GM23248 (cell line): ENCODE results near the gene SCP2. TPM values are rescaled to one million over a fixed set of nuclear protein-coding genes. Genes with fewer than 3 reads are reported as not detected.

Experiments used
- DNase-seq: peaks from one replicate; pipeline ENCODE4 v3.0.0-alpha.2; 2015
- H2AFZ ChIP-seq: fragments of 200-600 bp; sonication (generic); 2 replicates; pipeline ENCODE4 v1.6.1; 2016; ENCODE audit warnings: antibody characterized with exemption
- H3F3A ChIP-seq: fragments of 200-600 bp; sonication (generic); 2 replicates; pipeline ENCODE4 v1.6.1; 2016; ENCODE audit warnings: mild to moderate bottlenecking, antibody characterized with exemption, mixed run types; ENCODE audit not compliant: insufficient read depth
- H3K27ac ChIP-seq: fragments of 200-600 bp; sonication (generic); 2 replicates; pipeline ENCODE4 v1.5.1; 2016; ENCODE audit warnings: mild to moderate bottlenecking
- H3K27me3 ChIP-seq: fragments of 200-600 bp; sonication (generic); replicated peaks from 2 replicates; pipeline ENCODE4 v1.6.1; 2016; ENCODE audit warnings: mild to moderate bottlenecking; ENCODE audit not compliant: insufficient read depth
- H3K36me3 ChIP-seq: fragments of 200-600 bp; sonication (generic); 2 replicates; pipeline ENCODE4 v1.6.1; 2016; ENCODE audit warnings: low read depth, mild to moderate bottlenecking
- H3K4me1 ChIP-seq: fragments of 200-600 bp; sonication (generic); 2 replicates; pipeline ENCODE4 v1.6.1; 2016; ENCODE audit warnings: mild to moderate bottlenecking; ENCODE audit not compliant: insufficient read depth
- H3K4me2 ChIP-seq: fragments of 200-600 bp; sonication (generic); one replicate; pipeline ENCODE4 v1.6.1; 2016; ENCODE audit warnings: mild to moderate bottlenecking; ENCODE audit not compliant: unreplicated experiment
- H3K4me3 ChIP-seq: fragments of 200-600 bp; sonication (generic); 2 replicates; pipeline ENCODE4 v1.5.1; 2016; ENCODE audit warnings: mild to moderate bottlenecking
- H3K79me2 ChIP-seq: fragments of 200-600 bp; sonication (generic); 2 replicates; pipeline ENCODE4 v1.6.1; 2016; ENCODE audit warnings: mild to moderate bottlenecking; ENCODE audit not compliant: insufficient read depth
- H3K9ac ChIP-seq: fragments of 200-600 bp; sonication (generic); 2 replicates; pipeline ENCODE4 v1.6.1; 2016; ENCODE audit warnings: mild to moderate bottlenecking
- H3K9me2 ChIP-seq: fragments of 200-600 bp; sonication (generic); 2 replicates; pipeline ENCODE4 v1.6.1; 2016; ENCODE audit warnings: mixed run types, mild to moderate bottlenecking, moderate library complexity; ENCODE audit not compliant: insufficient read depth
- H3K9me3 ChIP-seq: fragments of 200-600 bp; sonication (generic); one replicate; pipeline ENCODE4 v1.6.1; 2017; ENCODE audit warnings: low read depth
- H4K20me1 ChIP-seq: fragments of 200-600 bp; sonication (generic); 2 replicates; pipeline ENCODE4 v1.6.0; 2016; ENCODE audit not compliant: insufficient read depth
- EZH2 ChIP-seq: fragments of 200-600 bp; sonication (generic); IDR thresholded peaks from 2 replicates; pipeline ENCODE4 v1.6.1; 2018; ENCODE audit warnings: antibody characterized with exemption, mild to moderate bottlenecking; ENCODE audit not compliant: insufficient read depth, poor library complexity, severe bottlenecking
- EZH2phosphoT487 ChIP-seq: fragments of 200-600 bp; sonication (generic); IDR thresholded peaks from 2 replicates; pipeline ENCODE4 v1.6.1; 2018; ENCODE audit warnings: antibody characterized with exemption, moderate library complexity, mild to moderate bottlenecking, low read depth; ENCODE audit not compliant: insufficient read depth
- WGBS, 2 experiments: methylation state at CpG; one replicate each; pipeline ENCODE4 v1.1.6; 2015 to 2017; ENCODE audit warnings: low lambda C conversion rate in 2 of 2, low coverage in 1 of 2; ENCODE audit errors: missing lambda C conversion rate in 2 of 2; 5-methylcytosine and 5-hydroxymethylcytosine counted together
- in situ Hi-C: fragments of 300-500 bp; cut with MboI; formaldehyde crosslinking; loops from 2 replicates; pipeline ENCODE4 v1.15.0; 2020
- polyA plus RNA-seq: library from polyadenylated mRNA; unstranded; fragments of >200 nt; fragmentation: Nextera tagmentation; extraction: Ambion mirVana; gene quantifications from 2 replicates; pipeline ENCODE4 v1.2.1, GENCODE V29; 2016
- total RNA-seq: library from RNA; depleted of rRNA; stranded (reverse); fragments of >200 nt; shearing (Covaris generic); gene quantifications from 2 replicates; pipeline ENCODE4 v1.2.3, GENCODE V29; 2014

Gene SCP2
- total and polyA plus RNA-seq, 2 experiments from 2014 or later = 209 to 257 TPM

- no peaks in the 10 kb centered on the region for H3K79me2 ChIP-seq
- no peak overlapping the region for H3K4me2 ChIP-seq
- H3K9ac ChIP-seq = no peak overlapping the region
- no peaks in the 10 kb centered on the region for H3K9me3 ChIP-seq
- H3K27me3 ChIP-seq = no peaks in the 10 kb centered on the region
- no peaks in the 10 kb centered on the region for H3F3A ChIP-seq
- H4K20me1 ChIP-seq = no peaks in the 10 kb centered on the region
- WGBS, 2 experiments = 92 to 97% methylated on average over 10 to 12 of the region's 13 CpGs
- H3K4me3 ChIP-seq = no peak overlapping the region
- TF ChIP-seq EZH2phosphoT487 (no peak), EZH2 (no peak)
- no peaks in the 10 kb centered on the region for H3K4me1 ChIP-seq
- in situ Hi-C loops = loop anchor here (10.0 kb wide), 1 partner anchor 290 kb away; the partner anchor contains the start of gene CPT2
- H3K27ac ChIP-seq = no peak overlapping the region
- DNase-seq = no peak
- no peaks in the 10 kb centered on the region for H3K9me2 ChIP-seq
- no peak overlapping the region for H2AFZ ChIP-seq
- no peaks in the 10 kb centered on the region for H3K36me3 ChIP-seq
Observed at GRCh38 chr1:52904208-52904926, 22.7 kb upstream of the SCP2 start.

GRCh38 chr1:52904927-52905698 is 22.0 kb upstream of the SCP2 start:
- Histone ChIP-seq H3K27me3 (no peaks in the 10 kb centered on the region), H3K9me2 (no peaks in the 10 kb centered on the region), H3K79me2 (no peaks in the 10 kb centered on the region), H3K4me1 (no peaks in the 10 kb centered on the region), H3F3A (0 out of 2 replicates have a peak, but pooled peaks cover 5% of the 10 kb centered on the region), H3K36me3 (no peaks in the 10 kb centered on the region), H3K9ac (no peak overlapping the region), H3K4me3 (no peak overlapping the region), H3K9me3 (no peaks in the 10 kb centered on the region), H3K4me2 (no peak overlapping the region), H4K20me1 (no peaks in the 10 kb centered on the region), H2AFZ (no peak overlapping the region), H3K27ac (no peak overlapping the region)
- in situ Hi-C loops = loop anchor here (10.0 kb wide), 1 partner anchor 290 kb away; the partner anchor contains the start of gene CPT2
- TF ChIP-seq EZH2 (no peak), EZH2phosphoT487 (no peak)
- peak; percentile 57 for DNase-seq
- 81 to 83% methylated on average over 19 to 20 of the region's 20 CpGs for WGBS, 2 experiments

GRCh38 chr1:52906135-52906603 is 20.9 kb upstream of the SCP2 start:
- 97 to 98% methylated on average over 6 of the region's 6 CpGs for WGBS, 2 experiments
- in situ Hi-C loops = loop anchor here (10.0 kb wide), 1 partner anchor 289 kb away; the partner anchor contains the start of gene CPT2

DNA sequence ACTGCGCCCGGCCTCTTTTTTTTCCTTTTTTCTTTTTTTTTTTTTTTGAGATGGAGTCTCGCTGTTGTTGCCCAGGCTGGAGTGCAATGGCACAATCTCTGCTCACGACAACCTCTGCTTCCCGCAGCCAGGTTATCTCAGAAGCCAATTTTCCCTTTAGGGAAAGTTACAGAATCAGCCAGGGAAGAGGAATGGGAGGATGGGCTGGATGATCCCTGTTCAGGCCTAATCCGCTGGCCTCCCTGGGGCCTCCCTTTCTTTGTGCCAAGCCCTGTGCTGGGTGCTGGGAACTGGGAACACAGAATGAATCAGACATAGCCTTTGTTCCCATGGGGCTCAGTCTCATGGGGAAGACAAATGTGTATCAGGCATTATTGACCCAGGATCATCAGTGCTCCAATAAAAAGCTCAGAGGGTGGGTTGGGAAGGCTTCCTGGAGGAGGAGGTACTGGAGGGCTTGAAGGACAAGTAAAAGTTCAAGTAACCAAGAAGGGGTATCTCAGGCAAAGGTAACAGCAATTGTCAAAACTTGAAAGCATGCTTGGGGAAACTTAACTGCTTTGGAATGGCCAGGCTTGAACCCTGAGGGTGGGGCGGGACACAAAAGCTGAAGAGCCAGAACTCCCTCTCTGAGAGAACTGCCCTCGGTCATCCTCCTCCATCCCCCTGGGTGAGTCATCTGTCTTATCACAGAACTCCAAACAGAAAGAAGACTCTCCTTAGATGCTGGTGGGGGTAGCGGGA is 19.8 kb upstream of the SCP2 start:
- Histone ChIP-seq H2AFZ (no peak overlapping the region), H3K4me3 (no peak overlapping the region), H3K9me2 (no peaks in the 10 kb centered on the region), H3F3A (0 out of 2 replicates have a peak, but pooled peaks cover 5% of the 10 kb centered on the region), H3K4me2 (no peak overlapping the region), H3K79me2 (no peaks in the 10 kb centered on the region), H4K20me1 (no peaks in the 10 kb centered on the region), H3K36me3 (no peaks in the 10 kb centered on the region), H3K4me1 (no peaks in the 10 kb centered on the region), H3K9me3 (no peaks in the 10 kb centered on the region), H3K27me3 (no peaks in the 10 kb centered on the region), H3K27ac (no peak overlapping the region), H3K9ac (no peak overlapping the region)
- no peak for DNase-seq
- WGBS, 2 experiments = 97 to 99% methylated on average over 7 to 9 of the region's 9 CpGs
- TF ChIP-seq EZH2 = no peak
- no peak for TF ChIP-seq EZH2phosphoT487
- in situ Hi-C loops = loop anchor here (10.0 kb wide), 1 partner anchor 288 kb away; the partner anchor contains the start of gene CPT2

More at GRCh38 chr1:52906135-52906603, 20.9 kb upstream of the SCP2 start:
- H3K27ac ChIP-seq = no peak overlapping the region
- no peak overlapping the region for H3K4me2 ChIP-seq
- no peak overlapping the region for H3K9ac ChIP-seq
- no peaks in the 10 kb centered on the region for H3K9me3 ChIP-seq
- TF ChIP-seq EZH2phosphoT487 (no peak), EZH2 (no peak)
- H2AFZ ChIP-seq = no peak overlapping the region
- H3K4me3 ChIP-seq = no peak overlapping the region
- no peaks in the 10 kb centered on the region for H4K20me1 ChIP-seq
- H3K79me2 ChIP-seq = no peaks in the 10 kb centered on the region
- H3K36me3 ChIP-seq = no peaks in the 10 kb centered on the region
- H3K27me3 ChIP-seq = no peaks in the 10 kb centered on the region
- no peaks in the 10 kb centered on the region for H3K9me2 ChIP-seq
- no peaks in the 10 kb centered on the region for H3K4me1 ChIP-seq
- no peak for DNase-seq
- H3F3A ChIP-seq = 0 out of 2 replicates have a peak, but pooled peaks cover 5% of the 10 kb centered on the region
